Mucosa of stomach (tissue), 1 donor: ENCODE data around the gene SRSF1.
"Not testable (repeated sequence)": the region's sequence is repeated elsewhere in the genome, so short reads cannot be mapped to it uniquely, and the experiment has no call there.

Experiments
- H3K27me3 ChIP-seq: one replicate; pipeline ENCODE4 v1.7.0; 2013; ENCODE audit warnings: mild to moderate bottlenecking, low read length; ENCODE audit not compliant: control insufficient read depth, insufficient read depth
- H3K36me3 ChIP-seq: one replicate; pipeline ENCODE4 v1.7.0; 2013; ENCODE audit warnings: low read length; ENCODE audit not compliant: control insufficient read depth, insufficient read depth
- H3K4me1 ChIP-seq: one replicate; pipeline ENCODE4 v1.7.0; 2013; ENCODE audit warnings: mild to moderate bottlenecking, low read length; ENCODE audit not compliant: control insufficient read depth, insufficient read depth
- H3K4me3 ChIP-seq: one replicate; pipeline ENCODE4 v1.7.0; 2013; ENCODE audit warnings: low read length
- H3K9ac ChIP-seq: one replicate; pipeline ENCODE4 v1.7.0; 2013; ENCODE audit warnings: mild to moderate bottlenecking, low read length, moderate library complexity
- H3K9me3 ChIP-seq: one replicate; pipeline ENCODE4 v1.7.0; 2013; ENCODE audit warnings: mild to moderate bottlenecking, low read length, moderate library complexity; ENCODE audit not compliant: control insufficient read depth
- donor health status: Pancreatic carcinoma.

SRSF1 gene

GRCh38 chr17:57984261-57984890, 22.7 kb downstream of the SRSF1 start:
- H3K9ac ChIP-seq, result no peak overlapping the region
- peaks cover 17% of the 10 kb centered on the region for H3K4me1 ChIP-seq
- no peaks in the 10 kb centered on the region for H3K27me3 ChIP-seq
- no peak overlapping the region for H3K4me3 ChIP-seq
- no peaks in the 10 kb centered on the region for H3K9me3 ChIP-seq
- H3K36me3 ChIP-seq, result no peaks in the 10 kb centered on the region

GRCh38 chr17:57983446-57983845, 23.6 kb downstream of the SRSF1 start:
- H3K4me1 ChIP-seq, result peaks cover 10% of the 10 kb centered on the region
- no peaks in the 10 kb centered on the region for H3K9me3 ChIP-seq
- no peak overlapping the region for H3K9ac ChIP-seq
- no peaks in the 10 kb centered on the region for H3K36me3 ChIP-seq
- H3K27me3 ChIP-seq, result no peaks in the 10 kb centered on the region
- H3K4me3 ChIP-seq, result no peak overlapping the region

GRCh38 chr17:57982452-57983170, 24.4 kb downstream of the SRSF1 start:
- H3K4me3 ChIP-seq, result no peak overlapping the region
- H3K27me3 ChIP-seq, result no peaks in the 10 kb centered on the region
- no peaks in the 10 kb centered on the region for H3K9me3 ChIP-seq
- peaks cover 10% of the 10 kb centered on the region for H3K4me1 ChIP-seq
- H3K9ac ChIP-seq, result no peak overlapping the region
- H3K36me3 ChIP-seq, result no peaks in the 10 kb centered on the region

GRCh38 chr17:57980522-57980921, 26.5 kb downstream of the SRSF1 start:
- H3K4me1 ChIP-seq, result peaks cover 10% of the 10 kb centered on the region
- no peaks in the 10 kb centered on the region for H3K27me3 ChIP-seq
- H3K9me3 ChIP-seq, result no peaks in the 10 kb centered on the region
- H3K9ac ChIP-seq, result no peak overlapping the region
- no peaks in the 10 kb centered on the region for H3K36me3 ChIP-seq
- no peak overlapping the region for H3K4me3 ChIP-seq

- H3K4me1 ChIP-seq, result peaks cover 10% of the 10 kb centered on the region
- no peaks in the 10 kb centered on the region for H3K9me3 ChIP-seq
- H3K27me3 ChIP-seq, result no peaks in the 10 kb centered on the region
- no peak overlapping the region for H3K4me3 ChIP-seq
- no peak overlapping the region for H3K9ac ChIP-seq
- H3K36me3 ChIP-seq, result no peaks in the 10 kb centered on the region
Observed at GRCh38 chr17:57979076-57979475, 28.0 kb downstream of the SRSF1 start.

GRCh38 chr17:57976594-57976993, 30.5 kb downstream of the SRSF1 start:
- no peaks in the 10 kb centered on the region for H3K36me3 ChIP-seq
- no peak overlapping the region for H3K9ac ChIP-seq
- no peaks in the 10 kb centered on the region for H3K4me1 ChIP-seq
- H3K4me3 ChIP-seq, result no peak overlapping the region
- no peaks in the 10 kb centered on the region for H3K9me3 ChIP-seq
- no peaks in the 10 kb centered on the region for H3K27me3 ChIP-seq

GRCh38 chr17:57975044-57975443, 32.0 kb downstream of the SRSF1 start:
- Histone ChIP-seq H3K4me3 (no peak overlapping the region), H3K27me3 (no peaks in the 10 kb centered on the region), H3K9me3 (no peaks in the 10 kb centered on the region), H3K4me1 (no peaks in the 10 kb centered on the region), H3K9ac (no peak overlapping the region), H3K36me3 (no peaks in the 10 kb centered on the region)

GRCh38 chr17:57974053-57974824, 32.8 kb downstream of the SRSF1 start:
- not testable (repeated sequence) for H3K27me3 ChIP-seq, H3K9ac ChIP-seq, H3K4me1 ChIP-seq, H3K4me3 ChIP-seq, H3K36me3 ChIP-seq, H3K9me3 ChIP-seq

GRCh38 chr17:57972151-57972550, 34.9 kb downstream of the SRSF1 start:
- Histone ChIP-seq H3K36me3 (no peaks in the 10 kb centered on the region), H3K4me1 (no peaks in the 10 kb centered on the region), H3K4me3 (no peak overlapping the region), H3K9ac (no peak overlapping the region), H3K27me3 (no peaks in the 10 kb centered on the region), H3K9me3 (no peaks in the 10 kb centered on the region)

- no peaks in the 10 kb centered on the region for H3K27me3 ChIP-seq
- H3K9ac ChIP-seq, result no peak overlapping the region
- no peaks in the 10 kb centered on the region for H3K36me3 ChIP-seq
- no peak overlapping the region for H3K4me3 ChIP-seq
- H3K4me1 ChIP-seq, result no peaks in the 10 kb centered on the region
- no peaks in the 10 kb centered on the region for H3K9me3 ChIP-seq
Observed at GRCh38 chr17:57971572-57971971, 35.5 kb downstream of the SRSF1 start.

GRCh38 chr17:57970710-57971109, 36.3 kb downstream of the SRSF1 start:
- Histone ChIP-seq H3K9ac (no peak overlapping the region), H3K4me1 (no peaks in the 10 kb centered on the region), H3K9me3 (no peaks in the 10 kb centered on the region), H3K4me3 (no peak overlapping the region), H3K27me3 (no peaks in the 10 kb centered on the region), H3K36me3 (no peaks in the 10 kb centered on the region)

GRCh38 chr17:57968456-57968855, 38.6 kb downstream of the SRSF1 start:
- H3K36me3 ChIP-seq, result no peaks in the 10 kb centered on the region
- H3K9me3 ChIP-seq, result no peaks in the 10 kb centered on the region
- no peak overlapping the region for H3K9ac ChIP-seq
- no peak overlapping the region for H3K4me3 ChIP-seq
- H3K4me1 ChIP-seq, result no peaks in the 10 kb centered on the region
- H3K27me3 ChIP-seq, result no peaks in the 10 kb centered on the region
